Heart right ventricle (tissue), 16 donors: ENCODE measurements around the gene IL37. TPM values are rescaled to one million over a fixed set of nuclear protein-coding genes. Genes with fewer than 3 reads are reported as not detected.

Experiments
- ATAC-seq, 8 donors: fragments of 200-7000 bp; cut with Tn5 transposase; one replicate each; pipeline ENCODE4 v1.9.1; 2020; ENCODE audit warnings: mild to moderate bottlenecking in 8 of 8, moderate library complexity in 8 of 8, moderate number of reproducible peaks in 1 of 8
- DNase-seq, 2 donors: peaks; one replicate each; pipeline ENCODE4 v3.0.0-alpha.2; 2020
- H3K27ac ChIP-seq, 10 donors: fragments of 200-600 bp; sonication (generic) in 2 of 10; one replicate each; pipeline versions ENCODE4 v1.5.0 to v1.8.0; 2020 to 2022; ENCODE audit warnings: mild to moderate bottlenecking in 3 of 10
- H3K27me3 ChIP-seq, 7 donors: fragments of 200-600 bp; one replicate each; pipeline ENCODE4 v1.8.0; 2021 to 2022; ENCODE audit warnings: mild to moderate bottlenecking in 2 of 7
- H3K36me3 ChIP-seq, 9 donors: fragments of 200-600 bp; sonication (generic) in 1 of 9; one replicate each; pipeline versions ENCODE4 v1.5.0 to v1.8.0; 2020 to 2022; ENCODE audit warnings: mild to moderate bottlenecking in 2 of 9
- H3K4me1 ChIP-seq, 9 donors: fragments of 200-600 bp; sonication (generic) in 1 of 9; one replicate each; pipeline versions ENCODE4 v1.5.0 to v1.8.0; 2020 to 2022; ENCODE audit warnings: mild to moderate bottlenecking in 4 of 9
- H3K4me3 ChIP-seq, 10 donors: fragments of 200-600 bp; sonication (generic) in 2 of 10; one replicate each; pipeline versions ENCODE4 v1.5.0 to v1.8.0; 2020 to 2022; ENCODE audit warnings: mild to moderate bottlenecking in 7 of 10, moderate library complexity in 2 of 10
- H3K9me3 ChIP-seq, 11 donors: fragments of 200-600 bp in 10 of 11; sonication (generic) in 2 of 11; one replicate each; pipeline versions ENCODE4 v1.5.0 to v1.8.0; 2013 to 2022; ENCODE audit warnings: mild to moderate bottlenecking in 2 of 11, control low read depth in 1 of 11, moderate library complexity in 1 of 11
- WGBS, 2 donors: extraction: QIAGEN DNeasy Blood & Tissue Kit; methylation state at CpG; one replicate each; pipeline ENCODE4 v1.1.7; 2013; ENCODE audit warnings: inconsistent platforms in 1 of 2; 5-methylcytosine and 5-hydroxymethylcytosine counted together
- intact Hi-C, 10 donors: fragments of 100-400 bp; cut with DNase I; formaldehyde crosslinking; loops; one replicate each; pipeline versions ENCODE4 v1.11.1 to v1.14.2; 2022
- polyA plus RNA-seq, 2 donors: library from polyadenylated mRNA; stranded (reverse); fragments of 200-250 nt; gene quantifications; one replicate each; pipeline ENCODE4 v1.2.3, GENCODE V29; 2013
- total RNA-seq, 10 donors: library from RNA; stranded (reverse); fragmentation: NEBNext Ultra II Directional in 3 of 10; extraction: Animal tissue kit (Norgen Biotek cat#: 25700) in 3 of 10; gene quantifications; one replicate each; pipeline versions ENCODE4 v1.2.1 to v1.2.4, GENCODE V29; 2021 to 2023
- TF ChIP-seq, protein P1 (sequence below), 9 donors: fragments of 200-600 bp; sonication (generic) in 2 of 9; IDR thresholded peaks; one replicate each; pipeline versions ENCODE4 v1.5.0 to v1.8.0; 2021 to 2022; ENCODE audit warnings: antibody characterized with exemption in 9 of 9, mild to moderate bottlenecking in 5 of 9, moderate library complexity in 1 of 9
- donor health status: Arrhythmogenic right ventricular cardiomyopathy.
- donor health status: ischemic (EF 13 %, LVEDD 7.1; RV severe dilation, severe dysfunction).
- donor health status: healthy with polysubstance abuse.
- donor health status: DM: no; HTN: yes; CAD: no.
- donor health status: DM: no; HTN: no; CAD: no.
- donor health status: ischemic (EF 25% LVEDD 6.9; RV normal size, moderate dysfunction).
- donor health status: ischemic (EF 25% LVEDD 5.7; RV mildly dilated, moderate dysfunction).
- donor health status: healthy.
- donor health status: DM: yes; HTN: yes; CAD: no.
- donor health status: Ischemic cardiomyopathy.
- donor health status: ischemic (EF 35%, LVEDD 5.7; RV mildly dilated, moderate dysfunction).
- donor health status: nonischemic (EF 11% LVEDD 7.7; RV severe dilation, severe dysfunction).
- donor health status: DM: yes; HTN: yes; CAD: no.
- donor health status: PGD.
- donor health status: ischemic (EF 29% LVEDD 5.4; RV normal size, mild dysfunction).
- donor health status: nonischemic (EF 23%, LVEDD 6.1; RV moderate dilation, normal function).

The IL37 gene
- total and polyA plus RNA-seq, 12 donors = not detected

DNA sequence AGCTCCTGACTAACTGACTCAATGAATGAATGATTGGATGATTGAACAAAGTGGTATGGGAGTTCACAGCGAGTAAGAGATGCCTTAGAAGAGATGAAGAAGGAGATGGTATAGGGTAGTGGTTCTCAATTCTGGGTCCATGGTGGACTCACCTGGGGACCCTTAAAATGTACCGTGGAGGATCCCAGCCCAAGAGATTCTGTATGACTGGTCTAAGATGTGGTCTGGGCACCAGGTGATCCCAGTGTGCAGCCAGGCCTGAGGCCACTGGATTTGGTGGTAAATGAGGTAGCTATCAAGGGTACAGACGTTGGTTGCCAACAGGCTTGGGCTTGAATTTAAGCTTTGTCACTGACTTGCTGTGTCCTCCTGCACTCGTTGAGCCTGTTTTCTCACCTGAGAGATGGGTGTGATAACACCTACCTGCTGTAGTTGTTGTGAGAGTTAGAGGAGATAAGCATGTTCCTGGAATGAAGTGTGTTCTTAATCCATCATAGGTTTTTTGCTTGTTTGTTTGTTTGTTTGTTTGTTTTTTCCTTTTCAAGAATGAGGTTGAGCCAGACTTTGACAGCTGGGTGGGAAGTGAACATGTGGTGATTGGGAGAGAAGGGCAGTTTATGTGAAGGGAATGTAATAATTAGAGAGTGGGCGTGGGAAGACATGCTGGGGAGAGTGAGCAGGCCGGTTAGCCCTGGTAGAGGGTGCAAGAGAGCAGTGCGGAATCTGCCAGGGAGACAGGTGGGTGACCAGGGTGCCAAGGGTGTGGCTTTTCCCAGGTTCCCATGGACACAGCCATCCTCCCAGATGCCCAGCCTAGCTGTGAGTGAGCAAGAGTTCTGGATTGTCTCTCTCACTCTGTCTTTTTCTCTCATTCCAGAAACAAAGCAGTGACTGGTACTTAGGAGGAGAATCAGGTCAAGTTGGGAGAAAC lies 43.0 kb upstream of the IL37 start:
- Histone ChIP-seq H3K27me3 (peaks cover 0 to 36% (median 15%) of the 10 kb centered on the region in 7 donors), H3K36me3 (no peaks in the 10 kb centered on the region), H3K4me3 (no peak overlapping the region), H3K27ac (no peak overlapping the region), H3K9me3 (peaks cover 0 to 4% (median 0%) of the 10 kb centered on the region in 11 donors), H3K4me1 (peaks cover 0 to 19% (median 8%) of the 10 kb centered on the region in 9 donors)
- 84 to 87% methylated on average over 7 of the region's 7 CpGs for WGBS, 2 donors
- intact Hi-C loops = loop anchor here in 2 of 10 donors (2.0 to 5.0 kb wide), 2 partner anchors 55 to 56 kb away; no protein-coding TSS in a partner anchor
- no peak for DNase-seq
- TF ChIP-seq, protein P1, sequence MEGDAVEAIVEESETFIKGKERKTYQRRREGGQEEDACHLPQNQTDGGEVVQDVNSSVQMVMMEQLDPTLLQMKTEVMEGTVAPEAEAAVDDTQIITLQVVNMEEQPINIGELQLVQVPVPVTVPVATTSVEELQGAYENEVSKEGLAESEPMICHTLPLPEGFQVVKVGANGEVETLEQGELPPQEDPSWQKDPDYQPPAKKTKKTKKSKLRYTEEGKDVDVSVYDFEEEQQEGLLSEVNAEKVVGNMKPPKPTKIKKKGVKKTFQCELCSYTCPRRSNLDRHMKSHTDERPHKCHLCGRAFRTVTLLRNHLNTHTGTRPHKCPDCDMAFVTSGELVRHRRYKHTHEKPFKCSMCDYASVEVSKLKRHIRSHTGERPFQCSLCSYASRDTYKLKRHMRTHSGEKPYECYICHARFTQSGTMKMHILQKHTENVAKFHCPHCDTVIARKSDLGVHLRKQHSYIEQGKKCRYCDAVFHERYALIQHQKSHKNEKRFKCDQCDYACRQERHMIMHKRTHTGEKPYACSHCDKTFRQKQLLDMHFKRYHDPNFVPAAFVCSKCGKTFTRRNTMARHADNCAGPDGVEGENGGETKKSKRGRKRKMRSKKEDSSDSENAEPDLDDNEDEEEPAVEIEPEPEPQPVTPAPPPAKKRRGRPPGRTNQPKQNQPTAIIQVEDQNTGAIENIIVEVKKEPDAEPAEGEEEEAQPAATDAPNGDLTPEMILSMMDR (IDR thresholded peaks at IDR 0.05) = no peak
- no peak for ATAC-seq

DNA sequence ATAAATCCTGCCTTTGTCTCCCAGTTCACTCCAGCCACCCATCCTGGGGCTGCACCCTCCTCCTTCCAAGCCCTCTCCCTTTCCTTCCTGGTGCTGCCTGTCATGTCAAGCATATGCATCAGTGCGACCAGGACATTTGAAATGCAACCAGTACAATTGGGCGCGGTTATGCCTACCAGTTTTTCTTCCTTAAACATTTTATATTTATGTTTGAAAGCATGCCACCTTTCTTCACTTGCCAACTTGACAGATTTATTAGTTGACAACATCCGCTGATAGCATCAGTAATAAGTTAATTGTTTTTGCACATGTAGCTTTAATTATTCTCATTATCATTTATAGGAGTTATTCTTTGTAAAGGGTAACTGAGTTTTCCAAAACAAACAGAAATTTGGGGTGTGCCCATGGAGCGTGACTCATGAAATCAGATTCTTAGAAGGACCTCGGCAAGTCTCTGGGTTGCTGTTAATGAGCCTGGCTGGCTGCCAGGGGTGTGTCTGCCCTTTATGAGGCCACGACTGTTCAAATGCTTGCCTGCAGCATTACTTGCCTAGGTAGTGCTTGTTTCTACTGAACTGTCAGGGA lies 41.6 kb upstream of the IL37 start:
- no peak overlapping the region for H3K4me3 ChIP-seq
- H3K27ac ChIP-seq = no peak overlapping the region
- H3K27me3 ChIP-seq = peaks cover 0 to 50% (median 18%) of the 10 kb centered on the region in 7 donors
- intact Hi-C loops = loop anchor here in 2 of 10 donors (2.0 to 5.0 kb wide), 2 partner anchors 57 kb away; no protein-coding TSS in a partner anchor
- ATAC-seq = peak; percentile 41 to 94 (median 90)
- DNase-seq = peak; percentile 70 to 73
- H3K4me1 ChIP-seq = peaks cover 0 to 19% (median 8%) of the 10 kb centered on the region in 9 donors
- TF ChIP-seq, protein P1 (IDR thresholded peaks at IDR 0.05) = no peak
- H3K36me3 ChIP-seq = no peaks in the 10 kb centered on the region
- 34 to 45% methylated on average over 7 of the region's 7 CpGs for WGBS, 2 donors
- H3K9me3 ChIP-seq = peaks cover 0 to 9% (median 0%) of the 10 kb centered on the region in 11 donors

DNA sequence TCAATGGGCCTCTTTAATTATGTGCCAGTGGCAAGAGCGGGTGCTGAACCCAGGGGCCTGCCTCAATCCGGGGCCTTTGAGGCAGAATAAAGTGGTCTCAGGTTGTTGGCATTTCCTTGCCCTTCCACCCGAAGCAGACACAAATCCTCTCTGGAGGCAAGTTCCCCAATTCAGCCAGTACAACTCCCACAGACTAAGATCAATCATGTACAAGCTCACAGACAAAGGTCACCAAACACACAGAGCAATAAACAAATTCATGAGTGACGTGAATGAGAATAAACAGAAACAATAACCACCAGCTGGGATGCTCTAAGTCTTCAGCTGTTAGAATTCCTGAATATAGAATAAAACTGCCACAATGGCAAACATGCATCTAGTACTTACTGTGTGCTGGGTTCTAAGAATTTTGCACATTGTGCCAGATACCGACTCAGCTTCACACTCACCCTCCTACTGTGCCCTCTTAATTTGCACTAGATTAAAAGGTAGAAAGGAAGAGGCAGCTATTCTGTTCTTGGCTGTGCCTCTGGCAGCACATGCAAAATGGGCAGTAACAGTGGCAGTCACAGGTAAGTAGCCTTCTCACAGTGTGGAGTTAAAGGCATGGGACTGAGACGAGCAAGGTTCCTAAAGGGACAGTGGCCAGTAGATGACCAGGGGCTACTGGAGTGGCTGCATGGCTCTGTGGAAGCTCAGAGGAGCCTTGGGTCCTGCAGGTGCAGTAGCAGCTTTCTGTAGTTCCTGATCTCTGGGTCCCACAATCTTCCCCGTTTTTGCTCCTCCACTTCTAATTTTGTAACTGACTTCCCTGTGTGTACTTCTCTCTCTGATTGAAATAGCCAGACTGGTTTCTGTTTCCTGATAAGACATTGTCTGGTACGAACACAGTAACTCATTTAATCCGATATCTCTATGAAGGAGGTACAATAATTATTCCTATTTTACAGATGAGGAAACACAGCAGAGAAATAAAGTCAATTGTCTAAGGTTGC lies 39.8 kb upstream of the IL37 start:
- no peak overlapping the region for H3K4me3 ChIP-seq
- 72 to 77% methylated on average over 9 of the region's 9 CpGs for WGBS, 2 donors
- no peaks in the 10 kb centered on the region for H3K36me3 ChIP-seq
- ATAC-seq = no peak
- TF ChIP-seq, protein P1 (IDR thresholded peaks at IDR 0.05) = no peak
- peaks cover 0 to 19% (median 8%) of the 10 kb centered on the region in 9 donors for H3K4me1 ChIP-seq
- H3K27me3 ChIP-seq = peaks cover 0 to 59% (median 18%) of the 10 kb centered on the region in 7 donors
- no peak overlapping the region for H3K27ac ChIP-seq
- DNase-seq = no peak
- peaks cover 0 to 9% (median 0%) of the 10 kb centered on the region in 11 donors for H3K9me3 ChIP-seq
- intact Hi-C loops = no loop called here
